Effector memory CD8-positive, alpha-beta T cell (primary cell): ENCODE measurements around the gene IGF2BP2.
"Not testable (repeated sequence)": the region's sequence is repeated elsewhere in the genome, so short reads cannot be mapped to it uniquely, and the experiment has no call there.

Experiments
- ATAC-seq: fragments of 150-1000 bp; cut with Tn5 transposase; replicated peaks from 2 replicates; pipeline ENCODE4 v1.10.0; 2021; ENCODE audit warnings: mild to moderate bottlenecking, moderate library complexity
- DNase-seq, 3 experiments: peaks; one replicate each; pipeline ENCODE4 v3.0.0; 2021
- H3K27ac Mint-ChIP-seq, 2 donors: one replicate each; pipeline ENCODE4 v1.8.0; 2022; ENCODE audit warnings: mild to moderate bottlenecking in 2 of 2, mixed read lengths in 2 of 2, moderate library complexity in 2 of 2
- H3K27me3 Mint-ChIP-seq, 2 donors: one replicate each; pipeline ENCODE4 v1.8.0; 2022; ENCODE audit warnings: mixed read lengths in 2 of 2
- H3K36me3 Mint-ChIP-seq: one replicate; pipeline ENCODE4 v1.8.0; 2022; ENCODE audit warnings: mild to moderate bottlenecking, moderate library complexity, mixed read lengths; ENCODE audit not compliant: insufficient read depth
- H3K4me1 Mint-ChIP-seq, 2 donors: one replicate each; pipeline ENCODE4 v1.8.0; 2022; ENCODE audit warnings: low read depth in 2 of 2, mixed read lengths in 2 of 2
- H3K4me3 Mint-ChIP-seq, 2 donors: one replicate each; pipeline ENCODE4 v1.8.0; 2022; ENCODE audit warnings: mild to moderate bottlenecking in 2 of 2, mixed read lengths in 2 of 2, moderate library complexity in 2 of 2
- H3K9me3 Mint-ChIP-seq, 2 donors: one replicate each; pipeline ENCODE4 v1.8.0; 2022; ENCODE audit warnings: mixed read lengths in 2 of 2

The IGF2BP2 gene

GRCh38 chr3:185640308-185640707 is 184.5 kb downstream of the IGF2BP2 start:
- Mint-ChIP-seq H3K27me3 (peaks cover 20 to 37% of the 10 kb centered on the region in 2 donors), H3K4me1 (no peaks in the 10 kb centered on the region), H3K27ac (no peak overlapping the region), H3K9me3 (no peaks in the 10 kb centered on the region), H3K36me3 (no peaks in the 10 kb centered on the region), H3K4me3 (no peak overlapping the region)
- ATAC-seq (no peak), DNase-seq (no peak)

GRCh38 chr3:185639632-185640206 is 185.1 kb downstream of the IGF2BP2 start:
- H3K4me3 Mint-ChIP-seq = no peak overlapping the region
- ATAC-seq (no peak), DNase-seq (no peak)
- H3K9me3 Mint-ChIP-seq = no peaks in the 10 kb centered on the region
- H3K27me3 Mint-ChIP-seq = peaks cover 17 to 31% of the 10 kb centered on the region in 2 donors
- no peaks in the 10 kb centered on the region for H3K4me1 Mint-ChIP-seq
- H3K27ac Mint-ChIP-seq = no peak overlapping the region
- no peaks in the 10 kb centered on the region for H3K36me3 Mint-ChIP-seq

- DNase-seq, H3K4me3 Mint-ChIP-seq, H3K9me3 Mint-ChIP-seq, H3K36me3 Mint-ChIP-seq, H3K4me1 Mint-ChIP-seq, ATAC-seq, H3K27ac Mint-ChIP-seq: not testable (repeated sequence)
- H3K27me3 Mint-ChIP-seq = peaks cover 11 to 25% of the 10 kb centered on the region in 2 donors
These were observed 186.2 kb downstream of the IGF2BP2 start for GRCh38 chr3:185638651-185639050.

- DNase-seq = no peak
- Mint-ChIP-seq H3K27ac (no peak overlapping the region), H3K36me3 (peaks cover 2% of the 10 kb centered on the region), H3K4me3 (no peak overlapping the region), H3K27me3 (peaks cover 6 to 25% of the 10 kb centered on the region in 2 donors), H3K9me3 (no peaks in the 10 kb centered on the region), H3K4me1 (no peaks in the 10 kb centered on the region)
- no peak for ATAC-seq
These were observed 187.5 kb downstream of the IGF2BP2 start for GRCh38 chr3:185637388-185637787.

GRCh38 chr3:185632996-185633395 is 191.8 kb downstream of the IGF2BP2 start:
- H3K27ac Mint-ChIP-seq = no peak overlapping the region
- DNase-seq = no peak
- H3K4me1 Mint-ChIP-seq = no peaks in the 10 kb centered on the region
- H3K27me3 Mint-ChIP-seq = peaks cover 0 to under 1% of the 10 kb centered on the region in 2 donors
- no peak for ATAC-seq
- H3K36me3 Mint-ChIP-seq = peaks cover 21% of the 10 kb centered on the region
- H3K4me3 Mint-ChIP-seq = no peak overlapping the region
- H3K9me3 Mint-ChIP-seq = no peaks in the 10 kb centered on the region

GRCh38 chr3:185631508-185632206 is 193.2 kb downstream of the IGF2BP2 start:
- Mint-ChIP-seq H3K27me3 (no peaks in the 10 kb centered on the region), H3K4me3 (no peak overlapping the region), H3K36me3 (peaks cover 35% of the 10 kb centered on the region), H3K9me3 (no peaks in the 10 kb centered on the region), H3K27ac (no peak overlapping the region), H3K4me1 (no peaks in the 10 kb centered on the region)
- no peak for ATAC-seq
- DNase-seq = no peak

GRCh38 chr3:185631108-185631507 is 193.7 kb downstream of the IGF2BP2 start:
- H3K9me3 Mint-ChIP-seq = no peaks in the 10 kb centered on the region
- DNase-seq = no peak
- H3K27ac Mint-ChIP-seq = no peak overlapping the region
- H3K27me3 Mint-ChIP-seq = no peaks in the 10 kb centered on the region
- no peaks in the 10 kb centered on the region for H3K4me1 Mint-ChIP-seq
- peaks cover 40% of the 10 kb centered on the region for H3K36me3 Mint-ChIP-seq
- H3K4me3 Mint-ChIP-seq = no peak overlapping the region
- no peak for ATAC-seq

- H3K4me3 Mint-ChIP-seq = no peak overlapping the region
- no peaks in the 10 kb centered on the region for H3K9me3 Mint-ChIP-seq
- peaks cover 49% of the 10 kb centered on the region for H3K36me3 Mint-ChIP-seq
- ATAC-seq (no peak), DNase-seq (no peak)
- H3K27me3 Mint-ChIP-seq = no peaks in the 10 kb centered on the region
- no peak overlapping the region for H3K27ac Mint-ChIP-seq
- H3K4me1 Mint-ChIP-seq = no peaks in the 10 kb centered on the region
These were observed 194.6 kb downstream of the IGF2BP2 start for GRCh38 chr3:185630182-185630622.

GRCh38 chr3:185629554-185630181 is 195.2 kb downstream of the IGF2BP2 start:
- ATAC-seq = no peak
- Mint-ChIP-seq H3K27ac (no peak overlapping the region), H3K9me3 (no peaks in the 10 kb centered on the region), H3K4me1 (no peaks in the 10 kb centered on the region), H3K36me3 (peaks cover 55% of the 10 kb centered on the region), H3K27me3 (no peaks in the 10 kb centered on the region), H3K4me3 (no peak overlapping the region)
- no peak for DNase-seq

GRCh38 chr3:185625784-185626183 is 199.1 kb downstream of the IGF2BP2 start:
- ATAC-seq = no peak
- Mint-ChIP-seq H3K4me1 (no peaks in the 10 kb centered on the region), H3K27me3 (no peaks in the 10 kb centered on the region), H3K4me3 (no peak overlapping the region), H3K36me3 (peaks cover 85% of the 10 kb centered on the region), H3K27ac (no peak overlapping the region), H3K9me3 (no peaks in the 10 kb centered on the region)
- DNase-seq = no peak

GRCh38 chr3:185623939-185624665 is 200.7 kb downstream of the IGF2BP2 start:
- no peaks in the 10 kb centered on the region for H3K4me1 Mint-ChIP-seq
- ATAC-seq (no peak), DNase-seq (no peak)
- H3K27me3 Mint-ChIP-seq = no peaks in the 10 kb centered on the region
- H3K9me3 Mint-ChIP-seq = no peaks in the 10 kb centered on the region
- no peak overlapping the region for H3K27ac Mint-ChIP-seq
- peaks cover 91% of the 10 kb centered on the region for H3K36me3 Mint-ChIP-seq
- no peak overlapping the region for H3K4me3 Mint-ChIP-seq

GRCh38 chr3:185613016-185613415 is 211.8 kb downstream of the IGF2BP2 start:
- peaks cover 93% of the 10 kb centered on the region for H3K36me3 Mint-ChIP-seq

GRCh38 chr3:185606196-185606595 is 218.6 kb downstream of the IGF2BP2 start:
- H3K4me3 Mint-ChIP-seq = no peak overlapping the region
- ATAC-seq = no peak
- no peaks in the 10 kb centered on the region for H3K9me3 Mint-ChIP-seq
- no peak for DNase-seq
- peaks cover 2 to 4% of the 10 kb centered on the region in 2 donors for H3K4me1 Mint-ChIP-seq
- peaks cover 95% of the 10 kb centered on the region for H3K36me3 Mint-ChIP-seq
- no peaks in the 10 kb centered on the region for H3K27me3 Mint-ChIP-seq
- H3K27ac Mint-ChIP-seq = no peak overlapping the region

More at GRCh38 chr3:185613016-185613415, 211.8 kb downstream of the IGF2BP2 start:
- Mint-ChIP-seq H3K27ac (peak overlapping the region; percentile 9 to 63), H3K27me3 (no peaks in the 10 kb centered on the region), H3K9me3 (no peaks in the 10 kb centered on the region), H3K4me1 (peaks cover 0 to 4% of the 10 kb centered on the region in 2 donors), H3K4me3 (no peak overlapping the region)
- no peak for DNase-seq
- ATAC-seq = no peak
